Breast epithelium (tissue), 3 donors: ENCODE results near the gene LRRC4C.

ENCODE experiments used
- POLR2A ChIP-seq: fragments of 450-650 bp; IDR thresholded peaks from one replicate; pipeline ENCODE4 v1.6.1; 2016; ENCODE audit warnings: antibody characterized with exemption, mild to moderate bottlenecking, moderate library complexity
- POLR2AphosphoS5 ChIP-seq, 3 donors: sonication (generic); formaldehyde crosslinking; IDR thresholded peaks; one replicate each; pipeline ENCODE4 v1.6.1; 2017; ENCODE audit warnings: antibody characterized with exemption in 3 of 3
- TF ChIP-seq, protein P1 (sequence below), 3 donors: fragments of 450-650 bp; IDR thresholded peaks; one replicate each; pipeline ENCODE4 v1.5.1; 2016 to 2017; ENCODE audit warnings: antibody characterized with exemption in 3 of 3, mild to moderate bottlenecking in 3 of 3, moderate library complexity in 3 of 3

DNA sequence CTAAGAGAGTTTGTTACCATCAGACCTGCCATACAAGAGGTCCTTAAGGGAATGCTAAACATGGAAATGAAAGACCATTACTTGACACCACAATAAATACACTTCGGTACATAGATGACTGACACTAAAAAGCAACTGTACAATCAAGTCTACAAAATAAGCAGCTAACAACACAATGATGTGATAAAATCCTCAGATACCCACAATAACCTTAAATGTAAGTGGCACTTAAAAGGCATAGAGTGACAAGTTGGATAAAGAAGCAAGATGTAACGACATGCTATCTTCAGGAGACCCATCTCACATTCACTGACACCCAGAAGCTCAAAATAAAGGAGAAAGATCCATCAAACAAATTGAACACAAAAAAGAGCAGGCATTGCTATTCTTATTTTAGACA lies 107.6 kb downstream of the LRRC4C start:
- TF ChIP-seq, protein P1, sequence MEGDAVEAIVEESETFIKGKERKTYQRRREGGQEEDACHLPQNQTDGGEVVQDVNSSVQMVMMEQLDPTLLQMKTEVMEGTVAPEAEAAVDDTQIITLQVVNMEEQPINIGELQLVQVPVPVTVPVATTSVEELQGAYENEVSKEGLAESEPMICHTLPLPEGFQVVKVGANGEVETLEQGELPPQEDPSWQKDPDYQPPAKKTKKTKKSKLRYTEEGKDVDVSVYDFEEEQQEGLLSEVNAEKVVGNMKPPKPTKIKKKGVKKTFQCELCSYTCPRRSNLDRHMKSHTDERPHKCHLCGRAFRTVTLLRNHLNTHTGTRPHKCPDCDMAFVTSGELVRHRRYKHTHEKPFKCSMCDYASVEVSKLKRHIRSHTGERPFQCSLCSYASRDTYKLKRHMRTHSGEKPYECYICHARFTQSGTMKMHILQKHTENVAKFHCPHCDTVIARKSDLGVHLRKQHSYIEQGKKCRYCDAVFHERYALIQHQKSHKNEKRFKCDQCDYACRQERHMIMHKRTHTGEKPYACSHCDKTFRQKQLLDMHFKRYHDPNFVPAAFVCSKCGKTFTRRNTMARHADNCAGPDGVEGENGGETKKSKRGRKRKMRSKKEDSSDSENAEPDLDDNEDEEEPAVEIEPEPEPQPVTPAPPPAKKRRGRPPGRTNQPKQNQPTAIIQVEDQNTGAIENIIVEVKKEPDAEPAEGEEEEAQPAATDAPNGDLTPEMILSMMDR (IDR thresholded peaks at IDR 0.05) = no peak
- TF ChIP-seq POLR2A (no peak), POLR2AphosphoS5 (IDR thresholded peaks at IDR 0.05) (no peak)
